Smooth muscle cell (in vitro differentiated cells): ENCODE measurements around the gene SYNDIG1. TPM values are rescaled to one million over a fixed set of nuclear protein-coding genes. Genes with fewer than 3 reads are reported as not detected.

Experiments
- DNase-seq: peaks from one replicate; lab custom pipeline; 2025; ENCODE audit not compliant: unreplicated experiment; lab: John Stamatoyannopoulos, UW
- H2AFZ ChIP-seq: fragments of 200-600 bp; sonication (generic); 2 replicates; pipeline ENCODE4 v1.6.0; 2016; ENCODE audit warnings: antibody characterized with exemption, low read depth, mild to moderate bottlenecking
- H3F3A ChIP-seq: fragments of 200-600 bp; sonication (generic); 2 replicates; pipeline ENCODE4 v1.6.0; 2017; ENCODE audit warnings: antibody characterized with exemption, low read depth
- H3K27ac ChIP-seq: fragments of 200-600 bp; sonication (generic); 2 replicates; pipeline ENCODE4 v1.5.1; 2016; ENCODE audit warnings: low read depth, mild to moderate bottlenecking
- H3K27me3 ChIP-seq: fragments of 200-600 bp; sonication (generic); 2 replicates; pipeline ENCODE4 v1.6.1; 2016; ENCODE audit warnings: low read depth, mild to moderate bottlenecking
- H3K36me3 ChIP-seq: fragments of 200-600 bp; sonication (generic); 2 replicates; pipeline ENCODE4 v1.5.1; 2016; ENCODE audit warnings: low read depth
- H3K4me1 ChIP-seq: fragments of 200-600 bp; sonication (generic); 2 replicates; pipeline ENCODE4 v1.5.1; 2016; ENCODE audit warnings: low read depth
- H3K4me2 ChIP-seq: fragments of 200-600 bp; sonication (generic); 2 replicates; pipeline ENCODE4 v1.6.0; 2016; ENCODE audit warnings: mild to moderate bottlenecking
- H3K4me3 ChIP-seq: fragments of 200-600 bp; sonication (generic); 2 replicates; pipeline ENCODE4 v1.5.1; 2016; ENCODE audit warnings: mild to moderate bottlenecking
- H3K79me2 ChIP-seq: fragments of 200-600 bp; sonication (generic); 2 replicates; pipeline ENCODE4 v1.6.0; 2016; ENCODE audit warnings: low read depth, mild to moderate bottlenecking
- H3K9ac ChIP-seq: fragments of 200-600 bp; sonication (generic); 2 replicates; pipeline ENCODE4 v1.6.0; 2016; ENCODE audit warnings: low read depth
- H3K9me3 ChIP-seq: fragments of 200-600 bp; sonication (generic); replicated peaks from 2 replicates; pipeline ENCODE4 v1.5.1; 2016; ENCODE audit warnings: low read depth
- H4K20me1 ChIP-seq: fragments of 200-600 bp; sonication (generic); 2 replicates; pipeline ENCODE4 v1.6.0; 2016; ENCODE audit warnings: low read depth
- CTCF ChIP-seq: fragments of 200-600 bp; sonication (generic); IDR thresholded peaks from 2 replicates; pipeline ENCODE4 v1.5.1; 2017; ENCODE audit warnings: borderline replicate concordance, mild to moderate bottlenecking, antibody characterized with exemption; ENCODE audit not compliant: insufficient read depth, poor library complexity, severe bottlenecking
- WGBS: methylation state at CpG from one replicate; pipeline ENCODE4 v1.1.7; 2016; ENCODE audit warnings: low lambda C conversion rate; 5-methylcytosine and 5-hydroxymethylcytosine counted together
- polyA plus RNA-seq: library from polyadenylated mRNA; unstranded; fragments of >200 nt; fragmentation: Nextera tagmentation; extraction: Ambion mirVana; gene quantifications from 2 replicates; pipeline ENCODE4 v1.2.1, GENCODE V29; 2016
- total RNA-seq: library from RNA; depleted of rRNA; stranded (reverse); fragments of >200 nt; gene quantifications from 2 replicates; pipeline ENCODE4 v1.2.3, GENCODE V29; 2014

The SYNDIG1 gene
- total and polyA plus RNA-seq, 2 experiments from 2014 or later = 1.8 to 2.2 TPM

GRCh38 chr20:24665196-24665595, 195.8 kb downstream of the SYNDIG1 start:
- no peak overlapping the region for H3K9ac ChIP-seq
- no peaks in the 10 kb centered on the region for H3K9me3 ChIP-seq
- H3K4me1 ChIP-seq = no peaks in the 10 kb centered on the region
- H3K4me2 ChIP-seq = no peak overlapping the region
- 88% methylated on average over 13 of the region's 13 CpGs for WGBS
- no peak for TF ChIP-seq CTCF
- H3F3A ChIP-seq = no peaks in the 10 kb centered on the region
- H2AFZ ChIP-seq = no peak overlapping the region
- no peaks in the 10 kb centered on the region for H3K27me3 ChIP-seq
- H3K4me3 ChIP-seq = no peak overlapping the region
- H3K79me2 ChIP-seq = no peaks in the 10 kb centered on the region
- no peak overlapping the region for H3K27ac ChIP-seq
- no peak for DNase-seq
- H4K20me1 ChIP-seq = no peaks in the 10 kb centered on the region
- no peaks in the 10 kb centered on the region for H3K36me3 ChIP-seq

- DNase-seq = no peak
- no peak overlapping the region for H3K27ac ChIP-seq
- H3K9ac ChIP-seq = no peak overlapping the region
- no peak for TF ChIP-seq CTCF
- no peak overlapping the region for H3K4me2 ChIP-seq
- H4K20me1 ChIP-seq = no peaks in the 10 kb centered on the region
- 95% methylated on average over 14 of the region's 15 CpGs for WGBS
- H3K4me3 ChIP-seq = no peak overlapping the region
- H3K36me3 ChIP-seq = no peaks in the 10 kb centered on the region
- no peaks in the 10 kb centered on the region for H3K79me2 ChIP-seq
- H2AFZ ChIP-seq = no peak overlapping the region
- no peaks in the 10 kb centered on the region for H3K27me3 ChIP-seq
- H3F3A ChIP-seq = no peaks in the 10 kb centered on the region
- H3K9me3 ChIP-seq = no peaks in the 10 kb centered on the region
- no peaks in the 10 kb centered on the region for H3K4me1 ChIP-seq
These were observed 196.3 kb downstream of the SYNDIG1 start for GRCh38 chr20:24665741-24666191.

GRCh38 chr20:24667689-24668383, 198.4 kb downstream of the SYNDIG1 start:
- Histone ChIP-seq H3K9ac (no peak overlapping the region), H3K36me3 (no peaks in the 10 kb centered on the region), H2AFZ (no peak overlapping the region), H3K79me2 (no peaks in the 10 kb centered on the region), H3K27ac (no peak overlapping the region), H3K4me3 (no peak overlapping the region), H3K9me3 (no peaks in the 10 kb centered on the region), H3K4me2 (no peak overlapping the region), H3K27me3 (no peaks in the 10 kb centered on the region), H4K20me1 (no peaks in the 10 kb centered on the region), H3F3A (peaks cover 7% of the 10 kb centered on the region), H3K4me1 (no peaks in the 10 kb centered on the region)
- 87% methylated on average over 7 of the region's 7 CpGs for WGBS
- TF ChIP-seq CTCF = no peak
- DNase-seq = no peak

GRCh38 chr20:24668384-24668702, 198.9 kb downstream of the SYNDIG1 start:
- TF ChIP-seq CTCF = no peak
- DNase-seq = no peak
- H3K4me3 ChIP-seq = no peak overlapping the region
- no peaks in the 10 kb centered on the region for H3K79me2 ChIP-seq
- H3K4me2 ChIP-seq = no peak overlapping the region
- H3K4me1 ChIP-seq = peaks cover 3% of the 10 kb centered on the region
- H3F3A ChIP-seq = peaks cover 7% of the 10 kb centered on the region
- no peaks in the 10 kb centered on the region for H4K20me1 ChIP-seq
- 97% methylated on average over 6 of the region's 9 CpGs for WGBS
- H3K27me3 ChIP-seq = no peaks in the 10 kb centered on the region
- H2AFZ ChIP-seq = no peak overlapping the region
- H3K9ac ChIP-seq = no peak overlapping the region
- H3K36me3 ChIP-seq = no peaks in the 10 kb centered on the region
- H3K27ac ChIP-seq = no peak overlapping the region
- H3K9me3 ChIP-seq = no peaks in the 10 kb centered on the region
